Stimulated activated CD4-positive, alpha-beta T cell treated with anti-CD3 and anti-CD28 coated beads, Interleukin-15, amount 100 ng/mL, for 24 hours (primary cell): ENCODE data around the gene CRYBG1.

Source experiments
- DNase-seq: peaks from one replicate; pipeline ENCODE4 v3.0.0-alpha.2; 2020

CRYBG1 gene

GRCh38 chr6:106426250-106426970, 65.9 kb downstream of the CRYBG1 start:
- DNase-seq = no peak

- DNase-seq = no peak
Observed at GRCh38 chr6:106430466-106430865, 69.9 kb downstream of the CRYBG1 start.

GRCh38 chr6:106431405-106431804, 70.9 kb downstream of the CRYBG1 start:
- no peak for DNase-seq

- no peak for DNase-seq
Observed at GRCh38 chr6:106431972-106432371, 71.5 kb downstream of the CRYBG1 start.

GRCh38 chr6:106434530-106434929, 74.0 kb downstream of the CRYBG1 start:
- no peak for DNase-seq

GRCh38 chr6:106439459-106439858, 78.9 kb downstream of the CRYBG1 start:
- no peak for DNase-seq

- DNase-seq = no peak
Observed at GRCh38 chr6:106440546-106440945, 80.0 kb downstream of the CRYBG1 start.

GRCh38 chr6:106442395-106442794, 81.9 kb downstream of the CRYBG1 start:
- no peak for DNase-seq

GRCh38 chr6:106444777-106445507, 84.4 kb downstream of the CRYBG1 start:
- DNase-seq = peak; percentile 11

- DNase-seq = no peak
Observed at GRCh38 chr6:106445508-106445878, 85.0 kb downstream of the CRYBG1 start.

GRCh38 chr6:106446287-106446885, 85.9 kb downstream of the CRYBG1 start:
- no peak for DNase-seq

- DNase-seq = no peak
Observed at GRCh38 chr6:106446983-106447382, 86.5 kb downstream of the CRYBG1 start.

- peak; percentile 22 for DNase-seq
Observed at GRCh38 chr6:106448000-106448426, 87.5 kb downstream of the CRYBG1 start.

- DNase-seq = no peak
Observed at GRCh38 chr6:106450653-106451052, 90.1 kb downstream of the CRYBG1 start.

GRCh38 chr6:106451439-106451838, 90.9 kb downstream of the CRYBG1 start:
- DNase-seq = no peak

GRCh38 chr6:106452628-106453027, 92.1 kb downstream of the CRYBG1 start:
- DNase-seq = no peak

- no peak for DNase-seq
Observed at GRCh38 chr6:106453756-106454367, 93.3 kb downstream of the CRYBG1 start.

GRCh38 chr6:106456756-106457155, 96.2 kb downstream of the CRYBG1 start:
- DNase-seq = no peak

- no peak for DNase-seq
Observed at GRCh38 chr6:106458021-106458986, 97.8 kb downstream of the CRYBG1 start.

GRCh38 chr6:106460481-106460880, 100.0 kb downstream of the CRYBG1 start:
- no peak for DNase-seq

GRCh38 chr6:106461084-106461483, 100.6 kb downstream of the CRYBG1 start:
- DNase-seq = no peak

GRCh38 chr6:106462923-106463557, 102.5 kb downstream of the CRYBG1 start:
- no peak for DNase-seq
